Activated T-cell treated with anti-CD3 and anti-CD28 coated beads, Interleukin-2, amount 50 U/mL, for 72 hours (primary cell): ENCODE results near the gene TNFRSF1A. TPM values are rescaled to one million over a fixed set of nuclear protein-coding genes. Genes with fewer than 3 reads are reported as not detected.
A peak's percentile ranks its signal among the peaks of the same experiment; 100 is the strongest.
"Not testable (repeated sequence)": the region's sequence is repeated elsewhere in the genome, so short reads cannot be mapped to it uniquely, and the experiment has no call there.

Source experiments
- ATAC-seq, 2 donors: fragments of 150-1000 bp; cut with Tn5 transposase; replicated peaks in 1 of 2; 2 replicates each; pipeline ENCODE4 v1.10.0; 2021; ENCODE audit warnings: moderate library complexity in 2 of 2, mild to moderate bottlenecking in 1 of 2
- DNase-seq, 2 donors: peaks; one replicate each; pipeline ENCODE4 v3.0.0; 2021 to 2022; ENCODE audit warnings: mixed read lengths in 1 of 2
- H3K27ac Mint-ChIP-seq: one replicate; pipeline ENCODE4 v1.8.0; 2022; ENCODE audit warnings: mild to moderate bottlenecking, moderate library complexity, mixed read lengths
- H3K27me3 Mint-ChIP-seq: one replicate; pipeline ENCODE4 v1.8.0; 2022; ENCODE audit warnings: low read depth, mixed read lengths
- H3K36me3 Mint-ChIP-seq, 2 donors: one replicate each; pipeline ENCODE4 v1.8.0; 2022; ENCODE audit warnings: mixed read lengths in 2 of 2, mild to moderate bottlenecking in 1 of 2; ENCODE audit not compliant: insufficient read depth in 2 of 2
- H3K4me1 Mint-ChIP-seq: one replicate; pipeline ENCODE4 v1.8.0; 2022; ENCODE audit warnings: low read depth, mixed read lengths
- H3K4me3 Mint-ChIP-seq, 2 donors: one replicate each; pipeline ENCODE4 v1.8.0; 2022; ENCODE audit warnings: mild to moderate bottlenecking in 2 of 2, mixed read lengths in 2 of 2, moderate library complexity in 2 of 2
- H3K9me3 Mint-ChIP-seq, 2 donors: one replicate each; pipeline ENCODE4 v1.8.0; 2022; ENCODE audit warnings: mixed read lengths in 2 of 2
- total RNA-seq, 2 donors: library from RNA; stranded (reverse); gene quantifications; one replicate each; pipeline ENCODE4 v1.2.3, GENCODE V29; 2022

Gene TNFRSF1A
- total RNA-seq, 2 donors from 2014 or later: 48.4 to 52.1 TPM

GRCh38 chr12:6344101-6344660 is 2.3 kb upstream of the TNFRSF1A start:
- H3K27ac Mint-ChIP-seq, ATAC-seq, H3K9me3 Mint-ChIP-seq, DNase-seq, H3K27me3 Mint-ChIP-seq, H3K4me3 Mint-ChIP-seq, H3K36me3 Mint-ChIP-seq: not testable (repeated sequence)
- H3K4me1 Mint-ChIP-seq: peaks cover 53% of the 10 kb centered on the region

- no peak for ATAC-seq
- no peak overlapping the region for H3K4me3 Mint-ChIP-seq
- DNase-seq: no peak
- H3K27me3 Mint-ChIP-seq: peaks cover 6% of the 10 kb centered on the region
- peaks cover 53% of the 10 kb centered on the region for H3K4me1 Mint-ChIP-seq
- no peak overlapping the region for H3K27ac Mint-ChIP-seq
- no peaks in the 10 kb centered on the region for H3K9me3 Mint-ChIP-seq
- H3K36me3 Mint-ChIP-seq: peaks cover 1 to 5% of the 10 kb centered on the region in 2 donors
Observed at GRCh38 chr12:6343518-6343917, 1.6 kb upstream of the TNFRSF1A start.

DNA sequence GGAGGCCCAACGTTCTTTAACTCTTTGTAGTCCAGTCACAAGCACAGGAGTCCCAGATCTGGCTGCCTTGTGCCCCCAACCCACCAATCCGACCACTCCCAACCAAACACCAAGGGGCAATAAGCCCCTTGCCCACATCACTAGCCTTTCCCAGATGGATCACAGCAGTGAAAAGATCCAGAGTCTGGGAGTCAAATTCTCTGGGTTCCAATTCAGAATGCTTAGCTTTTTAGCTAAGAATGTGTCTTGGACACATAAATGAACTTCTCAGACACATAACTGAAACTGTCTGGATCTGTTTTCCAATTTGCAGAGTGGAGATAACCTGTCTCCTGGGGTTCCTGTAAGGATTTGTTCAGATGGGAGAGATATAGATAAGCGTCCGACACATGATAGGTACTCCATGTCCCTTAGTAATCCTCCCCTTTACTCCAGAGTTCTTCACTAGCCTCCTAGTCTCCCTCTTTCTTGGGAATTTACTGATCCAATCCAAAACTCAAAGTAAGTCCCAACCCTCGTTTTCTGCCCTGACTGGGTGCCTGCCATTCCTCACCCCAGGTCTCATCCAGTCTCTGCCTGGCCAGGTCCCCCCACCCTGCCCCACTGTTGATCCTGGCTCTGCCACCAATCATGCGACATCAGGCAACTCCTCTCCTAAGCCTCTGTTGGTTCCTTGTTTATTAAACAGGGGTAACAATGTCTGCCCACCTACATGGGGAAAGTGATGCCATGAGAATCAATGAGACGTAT is 439 bp upstream of the TNFRSF1A start:
- H3K4me1 Mint-ChIP-seq: peaks cover 49% of the 10 kb centered on the region
- no peak overlapping the region for H3K4me3 Mint-ChIP-seq
- peaks cover 6% of the 10 kb centered on the region for H3K27me3 Mint-ChIP-seq
- no peaks in the 10 kb centered on the region for H3K9me3 Mint-ChIP-seq
- DNase-seq: no peak
- peaks cover 1 to 5% of the 10 kb centered on the region in 2 donors for H3K36me3 Mint-ChIP-seq
- no peak overlapping the region for H3K27ac Mint-ChIP-seq
- ATAC-seq: no peak

GRCh38 chr12:6340745-6341416 is 995 bp downstream of the TNFRSF1A start:
- DNase-seq: no peak
- Mint-ChIP-seq H3K4me3 (no peak overlapping the region), H3K36me3 (peaks cover 1 to 5% of the 10 kb centered on the region in 2 donors)

DNA sequence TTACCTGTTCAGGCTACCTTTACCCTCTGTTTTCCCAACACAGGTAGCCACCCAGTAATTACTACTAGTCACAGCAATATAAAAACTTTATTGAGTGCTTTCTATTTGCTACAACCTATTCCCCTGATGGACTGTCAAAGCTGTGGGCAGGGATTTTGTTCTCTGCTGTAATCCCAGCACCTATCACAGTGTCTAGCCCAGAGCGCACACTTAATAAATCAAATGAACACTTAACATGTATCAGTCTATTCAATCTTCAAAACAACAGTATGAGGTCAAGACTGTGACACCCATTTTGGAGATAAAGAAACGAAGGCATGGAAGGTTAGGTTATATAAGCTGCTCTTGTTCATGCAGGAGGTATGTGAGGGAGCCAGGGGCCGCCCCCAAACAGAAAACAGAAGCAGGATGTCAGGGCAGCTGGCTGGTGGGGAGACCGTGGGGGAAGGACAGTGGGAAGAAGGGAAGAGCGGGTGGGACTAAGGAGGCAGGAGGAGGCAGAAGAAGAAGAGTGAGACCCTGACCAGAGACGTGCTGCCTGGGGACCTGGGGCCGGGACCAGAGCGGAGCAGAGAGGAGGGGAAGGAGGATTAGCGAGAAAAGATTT is 1.7 kb downstream of the TNFRSF1A start:
- Mint-ChIP-seq H3K36me3 (peaks cover 1 to 5% of the 10 kb centered on the region in 2 donors), H3K27me3 (no peaks in the 10 kb centered on the region), H3K4me3 (no peak overlapping the region), H3K27ac (no peak overlapping the region), H3K9me3 (no peaks in the 10 kb centered on the region), H3K4me1 (peaks cover 28% of the 10 kb centered on the region)
- no peak for ATAC-seq
- DNase-seq: no peak

More at GRCh38 chr12:6340745-6341416, 995 bp downstream of the TNFRSF1A start:
- Mint-ChIP-seq H3K27ac (no peak overlapping the region), H3K9me3 (no peaks in the 10 kb centered on the region), H3K27me3 (no peaks in the 10 kb centered on the region), H3K4me1 (peaks cover 35% of the 10 kb centered on the region)
- no peak for ATAC-seq

GRCh38 chr12:6338955-6339354 is 2.9 kb downstream of the TNFRSF1A start:
- no peak overlapping the region for H3K27ac Mint-ChIP-seq
- H3K4me3 Mint-ChIP-seq: no peak overlapping the region
- H3K36me3 Mint-ChIP-seq: peaks cover 1 to 5% of the 10 kb centered on the region in 2 donors
- H3K9me3 Mint-ChIP-seq: no peaks in the 10 kb centered on the region
- DNase-seq (no peak), ATAC-seq (no peak)
- H3K27me3 Mint-ChIP-seq: no peaks in the 10 kb centered on the region
- H3K4me1 Mint-ChIP-seq: peaks cover 23% of the 10 kb centered on the region

GRCh38 chr12:6338536-6338935 is 3.3 kb downstream of the TNFRSF1A start:
- H3K36me3 Mint-ChIP-seq, H3K9me3 Mint-ChIP-seq, H3K4me3 Mint-ChIP-seq, ATAC-seq, H3K27me3 Mint-ChIP-seq, H3K27ac Mint-ChIP-seq, DNase-seq: not testable (repeated sequence)
- peaks cover 20% of the 10 kb centered on the region for H3K4me1 Mint-ChIP-seq

GRCh38 chr12:6337958-6338433 is 3.9 kb downstream of the TNFRSF1A start:
- H3K27me3 Mint-ChIP-seq: no peaks in the 10 kb centered on the region

DNA sequence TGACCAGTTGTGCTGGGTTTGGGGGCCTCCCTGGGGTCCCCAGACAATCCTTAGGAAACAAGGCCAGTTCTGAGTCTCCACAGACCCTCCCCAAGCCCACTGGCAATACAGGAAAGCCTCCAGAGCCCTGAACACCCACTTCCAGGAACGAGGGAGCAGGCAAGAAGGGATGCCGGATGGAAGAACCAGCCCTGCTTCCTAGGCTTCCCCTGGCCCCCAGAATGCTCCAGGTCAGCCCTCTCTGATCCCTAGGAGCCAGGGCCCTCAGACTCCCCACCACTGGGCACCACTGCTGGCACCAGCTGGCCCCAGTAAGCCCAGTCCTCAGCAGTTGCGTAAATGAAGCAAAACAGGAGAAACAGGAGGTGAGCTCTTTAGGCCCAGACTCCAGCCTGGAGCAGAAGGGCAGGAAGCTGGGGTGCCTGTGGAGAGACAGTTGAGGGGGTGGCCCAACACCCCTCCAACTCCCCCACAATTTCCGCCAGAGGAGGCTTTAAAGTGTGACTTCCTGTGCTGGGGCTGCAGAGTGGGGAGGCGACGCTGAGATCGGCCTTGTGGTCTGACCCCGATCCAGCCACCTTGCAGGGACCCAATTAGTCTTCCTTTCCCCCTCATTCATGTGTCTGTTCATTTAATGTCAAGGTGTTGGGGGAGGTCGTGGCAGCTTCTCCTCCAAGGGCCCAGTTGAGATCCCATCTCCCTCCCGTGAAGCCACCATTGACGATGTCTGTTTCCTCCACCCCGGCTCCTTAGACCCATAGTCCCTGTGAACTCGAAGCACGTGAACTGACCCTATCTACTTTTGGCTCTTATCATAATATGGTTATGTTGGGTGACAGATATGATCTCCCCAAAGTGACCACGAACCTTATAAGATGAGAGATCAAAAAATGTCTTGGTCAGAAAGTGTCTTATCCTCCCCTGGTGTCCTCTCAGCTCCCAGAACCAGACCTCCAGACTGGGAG is 4.7 kb downstream of the TNFRSF1A start:
- Mint-ChIP-seq H3K36me3 (peaks cover 13 to 18% of the 10 kb centered on the region in 2 donors), H3K27ac (peak overlapping the region; percentile 93), H3K4me3 (no peak overlapping the region), H3K27me3 (no peaks in the 10 kb centered on the region), H3K4me1 (peaks cover 6% of the 10 kb centered on the region), H3K9me3 (no peaks in the 10 kb centered on the region)
- peak; percentile 43 to 46 for DNase-seq
- ATAC-seq: peak in 1 of 2 donors; percentile 23

More at GRCh38 chr12:6337958-6338433, 3.9 kb downstream of the TNFRSF1A start:
- Mint-ChIP-seq H3K27ac (no peak overlapping the region), H3K4me1 (peaks cover 15% of the 10 kb centered on the region), H3K4me3 (no peak overlapping the region), H3K9me3 (no peaks in the 10 kb centered on the region), H3K36me3 (peaks cover 6 to 10% of the 10 kb centered on the region in 2 donors)
- ATAC-seq: no peak
- DNase-seq: no peak

- peak overlapping the region; percentile 93 for H3K27ac Mint-ChIP-seq
- no peaks in the 10 kb centered on the region for H3K9me3 Mint-ChIP-seq
- peak; percentile 9 to 30 for ATAC-seq
Observed at GRCh38 chr12:6336079-6336888, 5.6 kb downstream of the TNFRSF1A start.

GRCh38 chr12:6335451-6336078 is 6.3 kb downstream of the TNFRSF1A start:
- Mint-ChIP-seq H3K27me3 (no peaks in the 10 kb centered on the region), H3K27ac (peak overlapping the region; percentile 90), H3K4me1 (peaks cover 8% of the 10 kb centered on the region), H3K9me3 (no peaks in the 10 kb centered on the region), H3K36me3 (peaks cover 15 to 22% of the 10 kb centered on the region in 2 donors), H3K4me3 (no peak overlapping the region)
- peak; percentile 85 to 91 for ATAC-seq
- DNase-seq: peak; percentile 87 to 92

More at GRCh38 chr12:6336079-6336888, 5.6 kb downstream of the TNFRSF1A start:
- Mint-ChIP-seq H3K27me3 (no peaks in the 10 kb centered on the region), H3K4me3 (no peak overlapping the region), H3K36me3 (peaks cover 16 to 22% of the 10 kb centered on the region in 2 donors), H3K4me1 (peaks cover 5% of the 10 kb centered on the region)
- peak; percentile 51 to 62 for DNase-seq
